OCI-LY7 (cell line): ENCODE data around the gene TRIO. TPM values are rescaled to one million over a fixed set of nuclear protein-coding genes. Genes with fewer than 3 reads are reported as not detected.

Source experiments
- BruUV-seq: library from RNA; stranded (reverse); fragments of 400-500 nt; replicated peaks from 2 replicates; lab custom pipeline; 2021; lab: Mats Ljungman, UMichigan
- CTCF ChIA-PET: fragments of 300-600 bp; sonication (Branson Sonifier 250); formaldehyde crosslinking; loops from one replicate; lab custom pipeline; 2022; ENCODE audit warnings: antibody characterized with exemption; ENCODE audit not compliant: unreplicated experiment; lab: Charles Lee
- POLR2A ChIA-PET: fragments of 300-600 bp; sonication (Branson Sonifier 250); formaldehyde crosslinking; loops from one replicate; lab custom pipeline; 2022; ENCODE audit warnings: antibody characterized with exemption; lab: Charles Lee
- DNase-seq: peaks from one replicate; pipeline ENCODE4 v3.0.0-alpha.2; 2015; ENCODE audit warnings: low spot score
- H2AFZ ChIP-seq: fragments of 200-600 bp; sonication (generic), shearing (Covaris generic); 2 replicates; pipeline ENCODE4 v1.6.1; 2014; ENCODE audit warnings: mild to moderate bottlenecking, antibody characterized with exemption, low read length, moderate library complexity
- H3K27ac ChIP-seq: fragments of 200-600 bp; sonication (generic); 2 replicates; pipeline ENCODE4 v1.5.1; 2014; ENCODE audit warnings: mixed run types, low read depth, mild to moderate bottlenecking, moderate library complexity, low read length, inconsistent platforms; ENCODE audit not compliant: poor library complexity, severe bottlenecking
- H3K36me3 ChIP-seq: fragments of 200-600 bp; sonication (generic); 2 replicates; pipeline ENCODE4 v1.6.1; 2014; ENCODE audit warnings: mild to moderate bottlenecking, antibody characterized with exemption, low read length, moderate library complexity, mixed read lengths; ENCODE audit not compliant: insufficient read depth
- H3K4me1 ChIP-seq: fragments of 200-600 bp; sonication (generic); 2 replicates; pipeline ENCODE4 v1.5.1; 2014; ENCODE audit warnings: mild to moderate bottlenecking, low read length; ENCODE audit not compliant: insufficient read depth, poor library complexity, severe bottlenecking
- H3K4me2 ChIP-seq: fragments of 200-600 bp; sonication (generic); 2 replicates; pipeline ENCODE4 v1.6.1; 2014; ENCODE audit warnings: mild to moderate bottlenecking, low read length
- H3K4me3 ChIP-seq: fragments of 200-600 bp; sonication (generic); 2 replicates; pipeline ENCODE4 v1.5.1; 2014; ENCODE audit warnings: mild to moderate bottlenecking, low read depth, low read length; ENCODE audit not compliant: poor library complexity, severe bottlenecking
- H3K79me2 ChIP-seq: fragments of 200-600 bp; sonication (generic); 2 replicates; pipeline ENCODE4 v1.6.1; 2016; ENCODE audit warnings: low read depth, mild to moderate bottlenecking, low read length, moderate library complexity, mixed read lengths; ENCODE audit not compliant: insufficient read depth
- H3K9me2 ChIP-seq: fragments of 200-600 bp; sonication (generic); 2 replicates; pipeline ENCODE4 v1.6.1; 2016; ENCODE audit warnings: mild to moderate bottlenecking, low read length, mixed read lengths; ENCODE audit not compliant: insufficient read depth
- H3K9me3 ChIP-seq: fragments of 200-600 bp; sonication (generic); 2 replicates; pipeline ENCODE4 v1.6.1; 2014; ENCODE audit warnings: mild to moderate bottlenecking, mixed run types, low read length, mixed read lengths
- H4K20me1 ChIP-seq: fragments of 200-600 bp; sonication (generic); 2 replicates; pipeline ENCODE4 v1.6.1; 2014; ENCODE audit warnings: mild to moderate bottlenecking, antibody characterized with exemption, low read length, moderate library complexity, mixed read lengths; ENCODE audit not compliant: insufficient read depth
- CTCF ChIP-seq: fragments of 200-600 bp; sonication (generic); conservative IDR thresholded peaks from 2 replicates; pipeline ENCODE4 v1.5.1; 2014; ENCODE audit warnings: mild to moderate bottlenecking, antibody characterized with exemption, low read length, moderate library complexity, mixed read lengths
- EZH2phosphoT487 ChIP-seq: fragments of 200-600 bp; sonication (generic); IDR thresholded peaks from 2 replicates; pipeline ENCODE4 v1.6.1; 2018; ENCODE audit warnings: low read depth, borderline replicate concordance, mild to moderate bottlenecking, mixed run types, antibody characterized with exemption, low read length, moderate library complexity, mixed read lengths
- intact Hi-C: fragments of 100-400 bp; cut with micrococcal nuclease; formaldehyde crosslinking; loops from one replicate; pipeline ENCODE4 v1.10.0; 2022; ENCODE audit not compliant: unreplicated experiment
- total RNA-seq, 2 experiments: library from RNA; depleted of rRNA in 1 of 2; stranded (reverse); fragments of >200 nt in 1 of 2; shearing (Covaris generic) in 1 of 2; gene quantifications; 2 replicates each; pipeline ENCODE4 v1.2.3, GENCODE V29; 2014 to 2022

The TRIO gene
- total RNA-seq, 2 experiments from 2014 or later: 35.8 to 55.1 TPM

GRCh38 chr5:14204011-14204670 is 61.0 kb downstream of the TRIO start:
- H3K4me1 ChIP-seq: peaks cover 43% of the 10 kb centered on the region
- CTCF ChIA-PET: interaction anchor here (0.7 kb wide), 1 partner anchor 10 kb away, joined by 3 read pairs; no protein-coding TSS in a partner anchor
- no TSS peak for BruUV-seq
- H3K4me3 ChIP-seq: no peak overlapping the region
- H2AFZ ChIP-seq: no peak overlapping the region
- no peaks in the 10 kb centered on the region for H3K36me3 ChIP-seq
- H3K9me2 ChIP-seq: no peaks in the 10 kb centered on the region
- no peaks in the 10 kb centered on the region for H4K20me1 ChIP-seq
- DNase-seq: no peak
- peaks cover 29% of the 10 kb centered on the region; the same call in 1 of the 2 replicates for H3K79me2 ChIP-seq
- H3K4me2 ChIP-seq: peak overlapping the region; percentile 67; the same call in 1 of the 2 replicates
- no peaks in the 10 kb centered on the region for H3K9me3 ChIP-seq
- intact Hi-C loops: no loop called here
- POLR2A ChIA-PET: interaction anchor here (0.6 to 1.6 kb wide), 6 partner anchors 9 to 61 kb away, joined by 3 to 4 read pairs (median 4); no protein-coding TSS in a partner anchor
- H3K27ac ChIP-seq: no peak overlapping the region
- TF ChIP-seq CTCF: no peak
- no peak for TF ChIP-seq EZH2phosphoT487

GRCh38 chr5:14204785-14205321 is 61.7 kb downstream of the TRIO start:
- H3K27ac ChIP-seq: peak overlapping the region; percentile 30
- no peaks in the 10 kb centered on the region for H3K9me3 ChIP-seq
- peak; percentile 47 for DNase-seq
- peaks cover 50% of the 10 kb centered on the region for H3K4me1 ChIP-seq
- POLR2A ChIA-PET: interaction anchor here (0.6 to 1.6 kb wide), 7 partner anchors 9 to 60 kb away, joined by 3 to 4 read pairs (median 3); no protein-coding TSS in a partner anchor
- H4K20me1 ChIP-seq: no peaks in the 10 kb centered on the region
- BruUV-seq: no TSS peak
- peak overlapping the region; percentile 40; the same call in 1 of the 2 replicates for H2AFZ ChIP-seq
- CTCF ChIA-PET: interaction anchor here (0.7 kb wide), 1 partner anchor 11 kb away, joined by 3 read pairs; no protein-coding TSS in a partner anchor
- peaks cover 36% of the 10 kb centered on the region; the same call in 1 of the 2 replicates for H3K79me2 ChIP-seq
- H3K4me3 ChIP-seq: peak overlapping the region; percentile 22
- H3K4me2 ChIP-seq: peak overlapping the region; percentile 67
- TF ChIP-seq CTCF: no peak
- TF ChIP-seq EZH2phosphoT487: no peak
- intact Hi-C loops: no loop called here
- H3K9me2 ChIP-seq: no peaks in the 10 kb centered on the region
- H3K36me3 ChIP-seq: no peaks in the 10 kb centered on the region
